GM19351 (cell line): Measurements from ENCODE around the gene PLXND1.
"Not testable (repeated sequence)": the region's sequence is repeated elsewhere in the genome, so short reads cannot be mapped to it uniquely, and the experiment has no call there.

Experiments
- ATAC-seq: cut with Tn5 transposase; IDR thresholded peaks from one replicate; pipeline ENCODE4 v1.9.1; 2021; ENCODE audit warnings: mild to moderate bottlenecking, moderate library complexity; ENCODE audit not compliant: unreplicated experiment

The PLXND1 gene

GRCh38 chr3:129553719-129554118 lies 52.8 kb downstream of the PLXND1 start:
- ATAC-seq: no peak

GRCh38 chr3:129553171-129553570 lies 53.3 kb downstream of the PLXND1 start:
- ATAC-seq: no peak

GRCh38 chr3:129552287-129553050 lies 54.0 kb downstream of the PLXND1 start:
- no peak for ATAC-seq

- no peak for ATAC-seq
These were observed 56.7 kb downstream of the PLXND1 start for GRCh38 chr3:129549805-129550204.

- ATAC-seq: no peak
These were observed 57.3 kb downstream of the PLXND1 start for GRCh38 chr3:129549006-129549800.

- no peak for ATAC-seq
These were observed 58.1 kb downstream of the PLXND1 start for GRCh38 chr3:129548104-129548965.

- ATAC-seq: no peak
These were observed 59.2 kb downstream of the PLXND1 start for GRCh38 chr3:129547241-129547640.

GRCh38 chr3:129545951-129546350 lies 60.5 kb downstream of the PLXND1 start:
- ATAC-seq: not testable (repeated sequence)

GRCh38 chr3:129543999-129544398 lies 62.5 kb downstream of the PLXND1 start:
- no peak for ATAC-seq

- ATAC-seq: no peak
These were observed 63.2 kb downstream of the PLXND1 start, which contains the start of gene H1-8 for GRCh38 chr3:129543156-129543790. TSS of gene H1-8 (plus strand) at chr3:129543175. CDS start at chr3:129543219, 44 bp downstream.

GRCh38 chr3:129542747-129543146 lies 63.7 kb downstream of the PLXND1 start:
- no peak for ATAC-seq

GRCh38 chr3:129540776-129541516 lies 65.5 kb downstream of the PLXND1 start:
- no peak for ATAC-seq

- no peak for ATAC-seq
These were observed 67.3 kb downstream of the PLXND1 start for GRCh38 chr3:129539206-129539605.

GRCh38 chr3:129536804-129537203 lies 69.7 kb downstream of the PLXND1 start:
- no peak for ATAC-seq

GRCh38 chr3:129536374-129536667 lies 70.2 kb downstream of the PLXND1 start:
- ATAC-seq: no peak

GRCh38 chr3:129535075-129535474 lies 71.4 kb downstream of the PLXND1 start:
- ATAC-seq: no peak

GRCh38 chr3:129534428-129535027 lies 71.9 kb downstream of the PLXND1 start:
- ATAC-seq: no peak

GRCh38 chr3:129533406-129533805 lies 73.1 kb downstream of the PLXND1 start:
- no peak for ATAC-seq

GRCh38 chr3:129532261-129532660 lies 74.2 kb downstream of the PLXND1 start:
- no peak for ATAC-seq

- no peak for ATAC-seq
These were observed 74.8 kb downstream of the PLXND1 start for GRCh38 chr3:129531699-129532098.
